HCT116 (cell line): ENCODE measurements around the gene PGGT1B. TPM values are rescaled to one million over a fixed set of nuclear protein-coding genes. Genes with fewer than 3 reads are reported as not detected.

Source experiments
- ATAC-seq: fragments of 200-7000 bp; cut with Tn5 transposase; 2 replicates; pipeline ENCODE4 v1.9.1; 2020; ENCODE audit warnings: mild to moderate bottlenecking, moderate library complexity
- BruUV-seq: library from RNA; stranded (reverse); fragments of 400-500 nt; replicated peaks from 2 replicates; lab custom pipeline; 2021; lab: Mats Ljungman, UMichigan
- CTCF ChIA-PET: fragments of 300-600 bp; sonication (Branson Sonifier 250); formaldehyde crosslinking; loops from one replicate; lab custom pipeline; 2021; ENCODE audit warnings: antibody characterized with exemption; lab: Charles Lee
- POLR2A ChIA-PET: fragments of 300-600, 350-600 bp; sonication (Branson Sonifier 250); formaldehyde crosslinking; loops from one replicate; lab custom pipeline; 2021; ENCODE audit warnings: antibody characterized with exemption; lab: Charles Lee
- RAD21 ChIA-PET, 2 experiments: fragments of 300-600 bp; sonication (Branson Sonifier 250); formaldehyde crosslinking; loops; one replicate each; lab custom pipeline; 2023; ENCODE audit warnings: low total read pairs in 2 of 2; ENCODE audit not compliant: uncharacterized antibody in 2 of 2, unreplicated experiment in 2 of 2, low non-redundant PET in 1 of 2; lab: Charles Lee
- DNase-seq: peaks from one replicate; pipeline ENCODE4 v3.0.0-alpha.2; 2010; ENCODE audit warnings: low read depth, low spot score
- H2AFZ ChIP-seq: fragments of 200-600 bp; shearing (Covaris generic), sonication (generic); 2 replicates; pipeline ENCODE4 v1.6.1; 2017; ENCODE audit warnings: low read depth, mixed run types, mixed read lengths, antibody characterized with exemption, low read length; ENCODE audit not compliant: poor library complexity, severe bottlenecking
- H3K27ac ChIP-seq: 2 replicates; pipeline ENCODE4 v1.5.1; 2012; ENCODE audit warnings: low read depth, low read length
- H3K27me3 ChIP-seq: fragments of 200-600 bp; sonication (generic); 2 replicates; pipeline ENCODE4 v1.6.1; 2016; ENCODE audit warnings: mixed run types, low read length, mixed read lengths; ENCODE audit not compliant: insufficient read depth
- H3K36me3 ChIP-seq, 2 experiments: fragments of 200-500 bp in 1 of 2; fragments of 200-600 bp in 1 of 2; sonication (Bioruptor generic) in 1 of 2; sonication (generic) in 1 of 2; 2 replicates each; pipeline versions ENCODE4 v1.5.1 to v1.6.1; 2014 to 2016; ENCODE audit warnings: low read length in 2 of 2, inconsistent platforms in 1 of 2, mixed read lengths in 1 of 2, mixed run types in 1 of 2; ENCODE audit not compliant: insufficient read depth in 2 of 2, control insufficient read depth in 1 of 2
- H3K4me1 ChIP-seq, 2 experiments: fragments of 200-600 bp in 1 of 2; sonication (generic) in 1 of 2; 2 replicates each; pipeline versions ENCODE4 v1.5.1 to v1.6.1; 2012 to 2017; ENCODE audit warnings: low read length in 2 of 2, inconsistent platforms in 1 of 2, mild to moderate bottlenecking in 1 of 2, mixed read lengths in 1 of 2, mixed run types in 1 of 2, moderate library complexity in 1 of 2; ENCODE audit not compliant: insufficient read depth in 2 of 2, control insufficient read depth in 1 of 2
- H3K4me2 ChIP-seq: fragments of 200-600 bp; sonication (generic); 2 replicates; pipeline ENCODE4 v1.6.1; 2017; ENCODE audit warnings: mixed run types, low read length, mixed read lengths
- H3K4me3 ChIP-seq, 2 experiments: fragments of 200-600 bp in 1 of 2; sonication (generic) in 1 of 2; replicated peaks in 1 of 2; 2 replicates each; pipeline ENCODE4 v1.5.1; 2011 to 2016; ENCODE audit warnings: low read length in 2 of 2, control low read depth in 1 of 2, low read depth in 1 of 2, mild to moderate bottlenecking in 1 of 2, mixed read lengths in 1 of 2, mixed run types in 1 of 2
- H3K79me2 ChIP-seq: fragments of 200-600 bp; sonication (generic); 2 replicates; pipeline ENCODE4 v1.6.1; 2017; ENCODE audit warnings: mild to moderate bottlenecking, mixed run types, low read length, moderate library complexity, mixed read lengths; ENCODE audit not compliant: insufficient read depth
- H3K9ac ChIP-seq: fragments of 200-600 bp; sonication (generic); 2 replicates; pipeline ENCODE4 v1.6.1; 2016; ENCODE audit warnings: low read length, mixed read lengths
- H3K9me2 ChIP-seq: fragments of 200-600 bp; sonication (generic), shearing (Covaris generic); 2 replicates; pipeline ENCODE4 v1.6.1; 2017; ENCODE audit warnings: mixed run types, mild to moderate bottlenecking, moderate library complexity; ENCODE audit not compliant: insufficient read depth
- H3K9me3 ChIP-seq, 2 experiments: fragments of 200-500 bp in 1 of 2; fragments of 200-600 bp in 1 of 2; sonication (Bioruptor generic) in 1 of 2; sonication (generic) in 1 of 2; 2 replicates each; pipeline ENCODE4 v1.6.1; 2014 to 2017; ENCODE audit warnings: low read length in 2 of 2, mixed read lengths in 2 of 2, inconsistent platforms in 1 of 2, low read depth in 1 of 2, mild to moderate bottlenecking in 1 of 2, mixed run types in 1 of 2, moderate library complexity in 1 of 2; ENCODE audit not compliant: control insufficient read depth in 1 of 2, insufficient read depth in 1 of 2
- H4K20me1 ChIP-seq: fragments of 200-600 bp; sonication (generic), shearing (Covaris generic); 2 replicates; pipeline ENCODE4 v1.6.1; 2017; ENCODE audit warnings: mixed run types, mild to moderate bottlenecking, moderate library complexity; ENCODE audit not compliant: insufficient read depth
- ATF3 ChIP-seq: IDR thresholded peaks from 2 replicates; pipeline ENCODE4 v1.6.1; 2012
- CBX3 ChIP-seq: IDR thresholded peaks from 2 replicates; pipeline ENCODE4 v1.6.1; 2012; ENCODE audit warnings: low read depth
- CEBPB ChIP-seq: IDR thresholded peaks from 2 replicates; pipeline ENCODE4 v1.6.1; 2012; ENCODE audit warnings: low read depth
- EGR1 ChIP-seq: IDR thresholded peaks from 2 replicates; pipeline ENCODE4 v1.6.1; 2012; ENCODE audit warnings: low read depth
- ELF1 ChIP-seq: IDR thresholded peaks from 2 replicates; pipeline ENCODE4 v1.6.1; 2012; ENCODE audit warnings: low read depth, borderline replicate concordance
- EZH2phosphoT487 ChIP-seq: fragments of 200-600 bp; IDR thresholded peaks from 2 replicates; pipeline ENCODE4 v1.6.1; 2018; ENCODE audit warnings: antibody characterized with exemption, borderline replicate concordance
- FOSL1 ChIP-seq: IDR thresholded peaks from 2 replicates; pipeline ENCODE4 v1.6.1; 2012; ENCODE audit warnings: low read depth
- JUND ChIP-seq: IDR thresholded peaks from 2 replicates; pipeline ENCODE4 v1.6.1; 2012
- MAX ChIP-seq: IDR thresholded peaks from 2 replicates; pipeline ENCODE4 v1.6.1; 2012
- POLR2A ChIP-seq: IDR thresholded peaks from 2 replicates; pipeline ENCODE4 v1.7.0; 2011; ENCODE audit warnings: borderline replicate concordance; ENCODE audit not compliant: insufficient read depth, insufficient read length; ENCODE audit errors: extremely low read depth
- SIN3A ChIP-seq: IDR thresholded peaks from 2 replicates; pipeline ENCODE4 v1.6.1; 2012; ENCODE audit warnings: low read depth
- SRF ChIP-seq: IDR thresholded peaks from 2 replicates; pipeline ENCODE4 v1.6.1; 2012; ENCODE audit warnings: low read depth
- YY1 ChIP-seq: IDR thresholded peaks from 2 replicates; pipeline ENCODE4 v1.6.1; 2011; ENCODE audit warnings: low read length, low read depth, moderate library complexity, mild to moderate bottlenecking; ENCODE audit not compliant: insufficient replicate concordance; ENCODE audit errors: extremely low read depth
- ZFX ChIP-seq: fragments of 450-650 bp; IDR thresholded peaks from 2 replicates; pipeline ENCODE4 v1.6.1; 2017
- intact Hi-C: fragments of 100-400 bp; cut with micrococcal nuclease; formaldehyde crosslinking; loops from 2 replicates; pipeline ENCODE4 v1.10.0; 2022
- total RNA-seq: library from RNA; stranded (reverse); gene quantifications from one replicate; pipeline ENCODE4 v1.2.1, GENCODE V29; 2021; ENCODE audit not compliant: unreplicated experiment

The PGGT1B gene
- total RNA-seq, 1 experiment from 2014 or later = 45.8 TPM

GRCh38 chr5:115263078-115263380, 352 bp upstream of the PGGT1B start:
- peak overlapping the region; percentile 80 for H3K27ac ChIP-seq
- TSS peak; percentile 94 for BruUV-seq
- no peak for TF ChIP-seq CBX3
- TF ChIP-seq ZFX = peak; percentile 2; the same call in 1 of the 2 replicates
- TF ChIP-seq, all 23 proteins: peak for 1
- H2AFZ ChIP-seq = peak overlapping the region; percentile 89
- peaks cover 7 to 21% of the 10 kb centered on the region in 2 experiments; a peak in 2 of 4 replicates for H3K4me1 ChIP-seq
- CTCF ChIA-PET = no interaction called here
- H3K27me3 ChIP-seq = no peaks in the 10 kb centered on the region
- H4K20me1 ChIP-seq = no peaks in the 10 kb centered on the region
- no peaks in the 10 kb centered on the region for H3K9me2 ChIP-seq
- no peaks in the 10 kb centered on the region for H3K9me3 ChIP-seq
- ATAC-seq = no peak
- no peak for DNase-seq
- H3K4me3 ChIP-seq = peak overlapping the region; percentile 84 to 96
- H3K9ac ChIP-seq = peak overlapping the region; percentile 86
- POLR2A ChIA-PET = no interaction called here
- 0 out of 4 replicates have a peak, but pooled peaks cover 0 to 2% of the 10 kb centered on the region in 2 experiments for H3K36me3 ChIP-seq
- peak overlapping the region; percentile 83 for H3K4me2 ChIP-seq
- RAD21 ChIA-PET = no interaction called here
- intact Hi-C loops = no loop called here
- peaks cover 46% of the 10 kb centered on the region for H3K79me2 ChIP-seq

- Histone ChIP-seq H3K4me2 (peak overlapping the region; percentile 83), H3K9me2 (no peaks in the 10 kb centered on the region), H3K79me2 (peaks cover 56% of the 10 kb centered on the region), H3K4me1 (peaks cover 7 to 17% of the 10 kb centered on the region in 2 experiments; a peak in 2 of 4 replicates), H3K36me3 (0 out of 4 replicates have a peak, but pooled peaks cover 0 to under 1% of the 10 kb centered on the region in 2 experiments), H4K20me1 (no peaks in the 10 kb centered on the region), H3K4me3 (peak overlapping the region; percentile 84 to 96), H2AFZ (peak overlapping the region; percentile 36), H3K9me3 (no peaks in the 10 kb centered on the region), H3K27ac (peak overlapping the region; percentile 80)
- ChIA-PET RAD21 (interaction anchor here in 1 of 2 experiments (0.7 kb wide), 1 partner anchor 190 kb away, joined by 3 read pairs; no protein-coding TSS in a partner anchor), CTCF (no interaction called here)
- DNase-seq (no peak), ATAC-seq (peak; percentile 37)
- intact Hi-C loops = no loop called here
- no peak for TF ChIP-seq MAX
- no peak for TF ChIP-seq ATF3
- no peak for TF ChIP-seq SIN3A
- no peak for TF ChIP-seq EZH2phosphoT487
- TF ChIP-seq CEBPB = no peak
- TF ChIP-seq YY1 = no peak
- TF ChIP-seq ZFX = no peak
- no peak for TF ChIP-seq FOSL1
- TF ChIP-seq EGR1 = no peak
- TF ChIP-seq ELF1 = no peak
- no peak for TF ChIP-seq SRF
- no peak for TF ChIP-seq JUND
- no peak for TF ChIP-seq POLR2A
- no peak for TF ChIP-seq CBX3
- TF ChIP-seq, all 23 proteins: peak for 0
- no TSS peak for BruUV-seq
- no peaks in the 10 kb centered on the region for H3K27me3 ChIP-seq
- peak overlapping the region; percentile 86 for H3K9ac ChIP-seq
- POLR2A ChIA-PET = interaction anchor here (0.8 kb wide), 1 partner anchor 91 kb away, joined by 4 read pairs; no protein-coding TSS in a partner anchor
Measured at GRCh38 chr5:115262011-115262320, 711 bp downstream of the PGGT1B start.
